GM21619 (cell line): Measurements from ENCODE around the gene LIF.
A peak's percentile ranks its signal among the peaks of the same experiment; 100 is the strongest.

ENCODE experiments used
- ATAC-seq: cut with Tn5 transposase; IDR thresholded peaks from one replicate; pipeline ENCODE4 v1.9.1; 2021; ENCODE audit not compliant: unreplicated experiment

LIF gene

GRCh38 chr22:30284666-30285065 lies 38.1 kb upstream of the LIF start:
- no peak for ATAC-seq

GRCh38 chr22:30284172-30284571 lies 37.6 kb upstream of the LIF start:
- no peak for ATAC-seq

- ATAC-seq: no peak
These were observed 36.8 kb upstream of the LIF start for GRCh38 chr22:30283342-30283741.

GRCh38 chr22:30282616-30283046 lies 36.1 kb upstream of the LIF start:
- no peak for ATAC-seq

- ATAC-seq: no peak
These were observed 33.9 kb upstream of the LIF start for GRCh38 chr22:30280505-30280904.

GRCh38 chr22:30279932-30280331 lies 33.4 kb upstream of the LIF start:
- no peak for ATAC-seq

- no peak for ATAC-seq
These were observed 32.7 kb upstream of the LIF start for GRCh38 chr22:30279046-30279788.

- no peak for ATAC-seq
These were observed 31.2 kb upstream of the LIF start for GRCh38 chr22:30277547-30278344.

- ATAC-seq: no peak
These were observed 29.5 kb upstream of the LIF start for GRCh38 chr22:30276039-30276438.

GRCh38 chr22:30275625-30276024 lies 29.1 kb upstream of the LIF start:
- no peak for ATAC-seq

- ATAC-seq: no peak
These were observed 27.9 kb upstream of the LIF start for GRCh38 chr22:30274437-30274812.

- ATAC-seq: no peak
These were observed 27.3 kb upstream of the LIF start for GRCh38 chr22:30273711-30274436.

GRCh38 chr22:30272781-30273601 lies 26.4 kb upstream of the LIF start:
- ATAC-seq: no peak

- ATAC-seq: no peak
These were observed 24.3 kb upstream of the LIF start for GRCh38 chr22:30270832-30271231.

GRCh38 chr22:30268331-30268730 lies 21.8 kb upstream of the LIF start:
- ATAC-seq: no peak

- no peak for ATAC-seq
These were observed 21.1 kb upstream of the LIF start for GRCh38 chr22:30267382-30268302.

GRCh38 chr22:30266445-30267381 lies 20.2 kb upstream of the LIF start, which contains the start of gene OSM:
Gene OSM (minus strand): TSS chr22:30266851. CDS start chr22:30266799, 52 bp downstream.
- ATAC-seq: no peak

- peak; percentile 71 for ATAC-seq
These were observed 19.4 kb upstream of the LIF start for GRCh38 chr22:30265823-30266444.
